Measurements from ENCODE around the gene CKAP2L.

Gene CKAP2L

GRCh38 chr2:112812318-112813267 lies 48.2 kb upstream of the CKAP2L start:
- no peaks in the 10 kb centered on the region for H3F3A ChIP-seq (ENCODE audit: control insufficient read depth, insufficient read depth)
- peaks cover 3% of the 10 kb centered on the region; the same call in 1 of the 2 replicates for H3K9me3 ChIP-seq (ENCODE audit: control insufficient read depth, insufficient read depth, low read length)
- no peaks in the 10 kb centered on the region for H4K20me1 ChIP-seq (ENCODE audit: control insufficient read depth, insufficient read depth, low read depth, low read length)
- H3K4me3 ChIP-seq (ENCODE audit: low read length), result no peak overlapping the region
- no peaks in the 10 kb centered on the region for H3K79me2 ChIP-seq (ENCODE audit: control insufficient read depth, low read length)
- no peak for TF ChIP-seq EZH2phosphoT487 (IDR thresholded peaks at IDR 0.05; ENCODE audit: borderline replicate concordance, low read length)
- no peak for TF ChIP-seq CTCF (IDR thresholded peaks at IDR 0.05; ENCODE audit: low read depth, low read length, poor library complexity, severe bottlenecking)
- no peaks in the 10 kb centered on the region for H3K9me2 ChIP-seq (replicated peaks; ENCODE audit: control insufficient read depth, low read length)
- H3K27me3 ChIP-seq (ENCODE audit: control insufficient read depth, low read length), result peaks cover 2% of the 10 kb centered on the region; the same call in 1 of the 2 replicates
- H3K4me1 ChIP-seq (ENCODE audit: control insufficient read depth, low read length), result peaks cover 5% of the 10 kb centered on the region; the same call in 1 of the 2 replicates
- no peak overlapping the region for H3K27ac ChIP-seq (ENCODE audit: low read depth, low read length)
- no peak overlapping the region for H3K4me2 ChIP-seq (ENCODE audit: low read length)
- H3K36me3 ChIP-seq (ENCODE audit: control insufficient read depth, low read length), result no peaks in the 10 kb centered on the region

- no peak for TF ChIP-seq EZH2phosphoT487 (IDR thresholded peaks at IDR 0.05; ENCODE audit: borderline replicate concordance, low read length)
- no peak for TF ChIP-seq CTCF (IDR thresholded peaks at IDR 0.05; ENCODE audit: low read depth, low read length, poor library complexity, severe bottlenecking)
- Histone ChIP-seq H3K27me3 (ENCODE audit: control insufficient read depth, low read length) (peaks cover 2% of the 10 kb centered on the region; the same call in 1 of the 2 replicates), H3K9me2 (replicated peaks; ENCODE audit: control insufficient read depth, low read length) (no peaks in the 10 kb centered on the region), H3F3A (ENCODE audit: control insufficient read depth, insufficient read depth) (no peaks in the 10 kb centered on the region), H3K4me1 (ENCODE audit: control insufficient read depth, low read length) (peaks cover 5% of the 10 kb centered on the region; the same call in 1 of the 2 replicates), H3K9me3 (ENCODE audit: control insufficient read depth, insufficient read depth, low read length) (peaks cover 6% of the 10 kb centered on the region), H3K4me3 (ENCODE audit: low read length) (no peak overlapping the region), H3K27ac (ENCODE audit: low read depth, low read length) (no peak overlapping the region), H3K4me2 (ENCODE audit: low read length) (no peak overlapping the region), H3K36me3 (ENCODE audit: control insufficient read depth, low read length) (no peaks in the 10 kb centered on the region), H3K79me2 (ENCODE audit: control insufficient read depth, low read length) (no peaks in the 10 kb centered on the region), H4K20me1 (ENCODE audit: control insufficient read depth, insufficient read depth, low read depth, low read length) (no peaks in the 10 kb centered on the region)
Observed at GRCh38 chr2:112811841-112812306, 47.5 kb upstream of the CKAP2L start.

- no peak for TF ChIP-seq CTCF (IDR thresholded peaks at IDR 0.05; ENCODE audit: low read depth, low read length, poor library complexity, severe bottlenecking)
- no peak for TF ChIP-seq EZH2phosphoT487 (IDR thresholded peaks at IDR 0.05; ENCODE audit: borderline replicate concordance, low read length)
- Histone ChIP-seq H3K27ac (ENCODE audit: low read depth, low read length) (no peak overlapping the region), H3K4me2 (ENCODE audit: low read length) (no peak overlapping the region), H3K4me3 (ENCODE audit: low read length) (no peak overlapping the region), H3F3A (ENCODE audit: control insufficient read depth, insufficient read depth) (no peaks in the 10 kb centered on the region), H3K4me1 (ENCODE audit: control insufficient read depth, low read length) (peaks cover 5% of the 10 kb centered on the region; the same call in 1 of the 2 replicates), H3K27me3 (ENCODE audit: control insufficient read depth, low read length) (peaks cover 2% of the 10 kb centered on the region; the same call in 1 of the 2 replicates), H3K9me3 (ENCODE audit: control insufficient read depth, insufficient read depth, low read length) (peaks cover 6% of the 10 kb centered on the region), H3K36me3 (ENCODE audit: control insufficient read depth, low read length) (no peaks in the 10 kb centered on the region), H3K9me2 (replicated peaks; ENCODE audit: control insufficient read depth, low read length) (no peaks in the 10 kb centered on the region), H4K20me1 (ENCODE audit: control insufficient read depth, insufficient read depth, low read depth, low read length) (no peaks in the 10 kb centered on the region), H3K79me2 (ENCODE audit: control insufficient read depth, low read length) (no peaks in the 10 kb centered on the region)
Observed at GRCh38 chr2:112811276-112811831, 46.9 kb upstream of the CKAP2L start.

All from DOHH2 (cell line).